GM12801 (cell line): Measurements from ENCODE around the gene TAF11.

Experiments
- TF ChIP-seq, protein P1 (sequence below): IDR thresholded peaks from one replicate; pipeline ENCODE4 v1.5.1; 2011; ENCODE audit warnings: control low read depth; ENCODE audit not compliant: insufficient read length; ENCODE audit errors: extremely low read depth

Gene TAF11

DNA sequence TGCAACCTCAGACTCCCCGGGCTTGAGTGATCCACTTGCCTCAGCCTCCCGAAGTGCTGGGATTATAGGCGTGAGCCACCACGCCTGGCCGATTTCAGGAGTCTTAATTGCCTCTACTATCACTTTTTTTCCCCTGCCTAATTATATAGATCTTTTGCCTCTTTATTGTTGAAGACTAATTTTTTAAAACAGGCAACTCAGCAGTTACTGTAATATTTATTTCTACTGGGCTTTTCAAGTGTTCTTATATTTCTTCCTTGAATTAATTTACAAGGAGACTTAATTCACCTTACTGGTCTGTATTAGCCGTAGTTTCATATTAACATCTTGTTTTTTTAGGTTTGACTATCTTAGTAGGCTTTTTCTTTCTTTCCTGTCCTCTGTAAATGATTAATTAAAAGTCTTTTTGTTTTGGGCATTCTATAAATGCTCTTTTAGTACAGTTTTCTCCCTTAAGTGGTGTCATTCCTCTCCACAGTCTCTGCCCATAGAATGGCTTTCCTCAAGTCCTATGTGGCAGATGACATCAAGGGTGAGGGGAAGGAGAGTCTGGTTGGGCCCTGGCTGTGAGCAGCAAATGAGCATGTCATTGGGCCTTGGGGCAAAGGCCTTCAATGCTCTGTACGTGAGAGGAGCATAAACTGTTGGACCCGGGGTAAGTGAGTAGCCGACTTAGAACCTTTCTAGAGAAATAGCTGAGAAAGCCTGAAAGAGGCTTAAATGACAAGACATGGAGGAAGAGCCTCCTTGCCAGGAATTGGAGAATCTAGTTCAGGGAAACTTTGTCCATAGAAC is 37.2 kb upstream of the TAF11 start:
- TF ChIP-seq, protein P1, sequence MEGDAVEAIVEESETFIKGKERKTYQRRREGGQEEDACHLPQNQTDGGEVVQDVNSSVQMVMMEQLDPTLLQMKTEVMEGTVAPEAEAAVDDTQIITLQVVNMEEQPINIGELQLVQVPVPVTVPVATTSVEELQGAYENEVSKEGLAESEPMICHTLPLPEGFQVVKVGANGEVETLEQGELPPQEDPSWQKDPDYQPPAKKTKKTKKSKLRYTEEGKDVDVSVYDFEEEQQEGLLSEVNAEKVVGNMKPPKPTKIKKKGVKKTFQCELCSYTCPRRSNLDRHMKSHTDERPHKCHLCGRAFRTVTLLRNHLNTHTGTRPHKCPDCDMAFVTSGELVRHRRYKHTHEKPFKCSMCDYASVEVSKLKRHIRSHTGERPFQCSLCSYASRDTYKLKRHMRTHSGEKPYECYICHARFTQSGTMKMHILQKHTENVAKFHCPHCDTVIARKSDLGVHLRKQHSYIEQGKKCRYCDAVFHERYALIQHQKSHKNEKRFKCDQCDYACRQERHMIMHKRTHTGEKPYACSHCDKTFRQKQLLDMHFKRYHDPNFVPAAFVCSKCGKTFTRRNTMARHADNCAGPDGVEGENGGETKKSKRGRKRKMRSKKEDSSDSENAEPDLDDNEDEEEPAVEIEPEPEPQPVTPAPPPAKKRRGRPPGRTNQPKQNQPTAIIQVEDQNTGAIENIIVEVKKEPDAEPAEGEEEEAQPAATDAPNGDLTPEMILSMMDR: no peak

DNA sequence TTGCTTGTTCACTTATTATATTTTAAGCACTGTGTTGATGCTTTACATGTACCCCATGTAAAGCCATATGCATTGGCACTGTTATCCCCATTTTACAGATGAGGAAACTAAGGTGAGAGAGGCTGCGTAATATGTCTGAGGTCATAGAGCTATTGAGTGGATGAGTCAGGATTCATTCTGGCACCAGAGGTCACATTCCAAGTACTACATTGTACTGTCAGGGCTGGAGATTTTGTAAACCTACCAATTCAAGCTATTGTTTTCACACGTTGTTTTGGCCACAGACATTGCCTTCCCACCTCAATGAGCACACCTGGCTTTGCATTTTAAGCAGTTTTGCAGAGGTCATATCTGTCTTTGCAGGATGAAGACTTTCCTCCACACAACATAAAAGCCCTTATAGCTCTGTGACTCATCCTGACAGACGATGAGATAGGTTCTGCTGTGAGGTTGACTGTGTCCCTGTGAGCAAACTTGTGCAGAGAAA is 34.4 kb upstream of the TAF11 start:
- TF ChIP-seq, protein P1: no peak

DNA sequence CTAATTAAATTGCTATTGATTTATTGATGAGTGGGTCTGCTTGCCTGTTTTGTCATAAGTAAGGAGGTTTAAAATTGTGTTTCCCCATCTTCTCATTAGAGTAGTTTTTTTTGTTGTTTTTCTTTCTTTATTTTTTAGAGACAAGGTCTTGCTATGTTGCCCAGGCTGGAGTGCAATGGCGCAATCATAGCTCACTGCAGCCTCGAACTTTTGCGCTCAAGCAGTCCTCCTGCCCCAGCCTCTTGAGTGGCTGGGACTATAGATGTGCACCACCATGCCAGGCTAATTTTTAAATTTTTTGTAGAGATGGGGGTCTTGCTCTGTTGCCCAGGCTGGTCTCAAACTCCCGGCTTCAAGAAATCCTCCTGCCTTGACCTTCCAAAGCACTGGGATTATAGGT is 32.3 kb upstream of the TAF11 start:
- TF ChIP-seq, protein P1: no peak

DNA sequence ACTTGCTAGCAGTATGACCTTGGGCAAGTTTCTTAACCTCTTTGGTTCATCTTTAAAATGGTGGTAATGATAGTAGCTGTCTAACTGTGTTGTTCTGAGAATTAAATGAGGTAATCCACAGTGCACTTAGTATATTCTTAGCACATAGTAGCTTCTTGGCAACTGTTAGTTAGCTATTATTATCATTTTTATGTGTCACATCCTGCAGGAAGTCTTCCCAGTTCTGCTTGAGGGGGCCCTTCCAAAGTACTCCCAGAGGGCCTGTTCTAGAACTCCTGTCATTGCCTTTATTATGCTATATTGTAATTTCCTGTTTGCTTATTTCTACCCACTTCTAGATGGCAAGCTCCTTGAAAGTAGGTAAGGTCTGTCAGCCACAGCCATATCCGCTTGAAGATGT is 31.8 kb upstream of the TAF11 start:
- TF ChIP-seq, protein P1: no peak

DNA sequence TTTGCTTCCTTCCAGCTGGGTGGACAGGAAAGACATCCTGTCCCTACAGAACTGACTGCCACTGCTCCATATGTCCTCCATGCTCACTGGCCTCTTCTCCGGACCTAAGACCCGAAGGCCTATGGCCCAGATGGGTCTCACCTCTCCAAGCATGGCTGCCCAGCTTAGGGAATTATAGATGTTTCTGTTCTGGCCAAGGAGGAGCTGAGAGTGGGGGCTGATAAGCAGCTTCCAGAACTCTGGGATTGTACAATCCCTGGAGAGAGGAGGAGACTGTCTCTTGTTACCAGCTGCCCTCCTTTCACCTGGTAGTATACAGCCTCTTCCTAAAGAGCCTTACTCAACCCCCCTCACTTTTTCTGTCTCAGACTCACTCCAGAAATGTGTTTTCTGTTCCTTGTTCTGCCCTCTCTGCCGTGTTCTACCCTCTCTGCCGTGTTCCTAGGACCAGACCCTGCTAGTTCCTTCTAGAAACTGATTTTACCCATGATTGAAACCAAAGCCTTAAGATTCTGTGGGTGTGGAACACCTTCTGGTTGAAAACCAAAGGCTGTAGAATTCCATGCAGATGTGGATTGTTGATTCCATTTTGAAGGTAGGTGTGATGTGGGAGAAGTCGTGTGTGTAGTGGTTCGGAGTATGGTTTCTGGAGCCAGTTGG is 29.9 kb upstream of the TAF11 start:
- TF ChIP-seq, protein P1: no peak

DNA sequence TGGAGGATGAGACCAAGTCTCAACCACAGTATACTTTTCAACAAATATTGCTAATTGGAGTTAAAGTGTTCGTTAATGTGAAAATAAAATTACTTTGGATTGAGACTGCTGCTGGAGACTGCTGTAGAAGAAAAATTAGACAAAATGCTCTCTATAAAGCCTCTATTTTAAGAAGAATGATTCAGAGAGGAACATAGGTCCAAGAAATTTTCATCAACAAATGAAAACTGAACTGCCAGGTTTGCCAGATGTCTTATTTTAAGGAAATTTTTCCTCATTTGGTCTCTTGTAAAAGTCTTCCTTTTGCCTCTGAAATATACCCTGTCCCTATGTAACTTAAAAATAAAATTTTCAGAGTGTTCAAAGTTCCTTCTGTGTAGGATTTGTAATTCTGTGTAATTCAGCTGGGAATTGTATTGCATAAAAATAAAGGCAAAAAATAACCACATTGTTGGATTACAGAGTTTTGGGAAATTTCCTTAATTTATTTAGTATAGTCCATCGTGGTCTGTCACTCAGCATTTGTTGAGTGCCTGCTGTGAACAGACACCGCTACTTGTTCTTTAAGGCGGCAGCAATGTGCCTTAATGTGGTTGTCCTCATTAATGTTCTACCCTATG is 28.6 kb upstream of the TAF11 start:
- TF ChIP-seq, protein P1: no peak

DNA sequence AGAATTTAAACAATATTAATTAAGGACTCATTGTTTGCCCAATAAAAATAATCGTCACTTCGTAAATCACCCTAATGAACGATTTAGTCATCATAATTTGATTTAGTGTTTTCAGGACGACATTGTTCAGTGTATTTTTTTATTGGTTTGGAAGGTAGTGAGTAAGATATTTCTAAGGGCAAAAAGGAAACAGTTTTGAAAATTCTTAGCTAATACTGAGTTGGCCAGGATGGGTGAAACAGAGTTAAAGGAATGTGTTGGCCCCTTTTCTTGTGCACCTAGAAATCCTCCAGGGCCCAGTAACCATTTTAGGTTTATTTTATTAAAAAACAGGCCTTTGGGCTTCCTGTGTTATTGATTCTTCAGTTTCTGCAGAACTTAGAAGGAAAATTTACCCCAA is 26.5 kb upstream of the TAF11 start:
- TF ChIP-seq, protein P1: no peak
